ENCODE results near the gene CEP170B. TPM values are rescaled to one million over a fixed set of nuclear protein-coding genes. Genes with fewer than 3 reads are reported as not detected.

CEP170B gene
- total and polyA plus RNA-seq, 9 of the 15 experiments (the other 6 are each of a cell fraction or from before 2014, with no cell fraction given): 0.01 to 10.2 (median 2.2) TPM

GRCh38 chr14:104874571-104875411, 9.7 kb downstream of the CEP170B start:
- Histone ChIP-seq H3K9me1 (ENCODE audit: control insufficient read depth, insufficient read depth, low read length) (no peaks in the 10 kb centered on the region), H3K4me3 (no peak overlapping the region), H4K20me1 (replicated peaks; ENCODE audit: control insufficient read depth, insufficient read depth, low read length) (no peaks in the 10 kb centered on the region), H3K27me3 (ENCODE audit: control insufficient read depth in 2 of 2, insufficient read depth in 2 of 2, low read length in 2 of 2) (no peaks in the 10 kb centered on the region), H3K79me2 (ENCODE audit: control insufficient read depth, insufficient read depth, low read length) (no peaks in the 10 kb centered on the region; the same call in 2 of the 3 replicates), H3K9me3 (replicated peaks; ENCODE audit: control insufficient read depth, insufficient read depth, low read depth, low read length) (no peaks in the 10 kb centered on the region), H3K27ac (ENCODE audit: extremely low read depth, low read depth, low read length) (no peak overlapping the region), H3K9ac (ENCODE audit: insufficient read depth in 1 of 2, low read depth in 2 of 2, low read length in 2 of 2) (peak overlapping the region in 1 of 2 experiments; percentile 71; a peak in 2 of 4 replicates), H3K4me1 (replicated peaks in 1 of 2; ENCODE audit: control insufficient read depth in 2 of 2, insufficient read depth in 2 of 2, low read length in 2 of 2) (peaks cover 0 to 71% of the 10 kb centered on the region in 2 experiments; a peak in 3 of 5 replicates), H2AFZ (ENCODE audit: low read depth, low read length) (no peak overlapping the region), H3K4me2 (ENCODE audit: insufficient read depth, low read length) (no peak overlapping the region), H3K36me3 (ENCODE audit: control insufficient read depth, insufficient read depth, low read length) (no peaks in the 10 kb centered on the region; the same call in 2 of the 3 replicates)
- in situ Hi-C loops (cut with MboI) (no loop called here), intact Hi-C loops (cut with micrococcal nuclease) (loop anchor here (10.0 kb wide), 1 partner anchor 110 kb away; no protein-coding TSS in a partner anchor)
- ChIA-PET CTCF (ENCODE audit: low intra/inter-chr PET ratio) (no interaction called here), POLR2A (no interaction called here)
- no TSS peak for BruUV-seq (replicated peaks)
- DNase-seq (ENCODE audit: extremely low read depth in 1 of 4, low spot score in 3 of 4) (no peak), FAIRE-seq (no peak), ATAC-seq (no peak)
- 67% methylated on average over 6 of the region's 16 CpGs for WGBS (ENCODE audit: insufficient coverage, low coverage, missing lambda C conversion rate)
- TF ChIP-seq WHSC1 (IDR thresholded peaks at IDR 0.05; ENCODE audit: low read length) (no peak), ZBTB9 (CRISPR knock-in tag; IDR thresholded peaks at IDR 0.05) (no peak), ZNF23 (CRISPR knock-in tag; IDR thresholded peaks at IDR 0.05) (no peak), ZNF398 (CRISPR knock-in tag; IDR thresholded peaks at IDR 0.05) (no peak), ZNF263 (CRISPR knock-in tag; IDR thresholded peaks at IDR 0.05; ENCODE audit: borderline replicate concordance) (peak; percentile 69), ZNF717 (CRISPR knock-in tag; IDR thresholded peaks at IDR 0.05) (no peak), PML (IDR thresholded peaks at IDR 0.05; ENCODE audit: low read length) (no peak), C11orf30 (IDR thresholded peaks at IDR 0.05; ENCODE audit: low read depth) (no peak), ZNF354B (CRISPR knock-in tag; IDR thresholded peaks at IDR 0.05) (no peak)

All from K562 (cell line).